GM18909 (cell line): Measurements from ENCODE around the gene CDH23.

Source experiments
- ATAC-seq: cut with Tn5 transposase; IDR thresholded peaks from one replicate; pipeline ENCODE4 v1.9.1; 2021; ENCODE audit warnings: mild to moderate bottlenecking; ENCODE audit not compliant: unreplicated experiment, poor library complexity

CDH23 gene

GRCh38 chr10:71390921-71391690 is 5.6 kb upstream of the CDH23 start:
- ATAC-seq: no peak

- ATAC-seq: no peak
These were observed 5.0 kb upstream of the CDH23 start for GRCh38 chr10:71391701-71392100.

- ATAC-seq: no peak
These were observed 4.4 kb upstream of the CDH23 start for GRCh38 chr10:71392292-71392691.

GRCh38 chr10:71392791-71393781 is 3.6 kb upstream of the CDH23 start:
- ATAC-seq: no peak

GRCh38 chr10:71393841-71394475 is 2.8 kb upstream of the CDH23 start:
- ATAC-seq: no peak

- ATAC-seq: no peak
These were observed 1.7 kb upstream of the CDH23 start for GRCh38 chr10:71394926-71395562.

GRCh38 chr10:71395621-71396020 is 1.1 kb upstream of the CDH23 start:
- ATAC-seq: no peak

GRCh38 chr10:71396084-71396710 is 523 bp upstream of the CDH23 start:
- no peak for ATAC-seq

GRCh38 chr10:71397296-71398212 is 834 bp downstream of the CDH23 start:
- ATAC-seq: no peak

GRCh38 chr10:71398976-71399375 is 2.3 kb downstream of the CDH23 start:
- no peak for ATAC-seq

GRCh38 chr10:71399946-71400345 is 3.2 kb downstream of the CDH23 start:
- ATAC-seq: no peak

- ATAC-seq: no peak
These were observed 4.3 kb downstream of the CDH23 start for GRCh38 chr10:71401056-71401455.

- ATAC-seq: no peak
These were observed 5.3 kb downstream of the CDH23 start for GRCh38 chr10:71402005-71402404.

GRCh38 chr10:71404503-71405295 is 8.0 kb downstream of the CDH23 start:
- no peak for ATAC-seq

GRCh38 chr10:71406878-71407277 is 10.2 kb downstream of the CDH23 start:
- ATAC-seq: no peak

- no peak for ATAC-seq
These were observed 11.9 kb downstream of the CDH23 start for GRCh38 chr10:71408436-71409225.

GRCh38 chr10:71409516-71410104 is 12.9 kb downstream of the CDH23 start:
- ATAC-seq: no peak
